GM10266 (cell line): ENCODE results near the gene AFTPH.
"Not testable (repeated sequence)": the region's sequence is repeated elsewhere in the genome, so short reads cannot be mapped to it uniquely, and the experiment has no call there.

Experiments used
- DNase-seq: peaks from one replicate; pipeline ENCODE4 v3.0.0; 2012; ENCODE audit errors: extremely low spot score
- CTCF ChIP-seq: IDR thresholded peaks from 2 replicates; pipeline ENCODE4 v1.5.1; 2012; ENCODE audit warnings: mild to moderate bottlenecking, low read depth; ENCODE audit not compliant: control insufficient read depth, insufficient read depth; ENCODE audit errors: missing control alignments

Gene AFTPH

GRCh38 chr2:64516651-64517510 is 7.2 kb upstream of the AFTPH start:
- no peak for DNase-seq
- no peak for TF ChIP-seq CTCF

GRCh38 chr2:64517511-64517884 is 6.6 kb upstream of the AFTPH start:
- DNase-seq = no peak
- no peak for TF ChIP-seq CTCF

GRCh38 chr2:64522843-64523428 is 1.2 kb upstream of the AFTPH start:
- peak; percentile 63 for DNase-seq

GRCh38 chr2:64524604-64525316 is 632 bp downstream of the AFTPH start:
- no peak for TF ChIP-seq CTCF
- DNase-seq = no peak

More at GRCh38 chr2:64522843-64523428, 1.2 kb upstream of the AFTPH start:
- peak; percentile 84 for TF ChIP-seq CTCF

GRCh38 chr2:64525317-64525613 is 1.1 kb downstream of the AFTPH start:
- peak; percentile 51 for DNase-seq
- TF ChIP-seq CTCF = no peak

- DNase-seq = no peak
- TF ChIP-seq CTCF = no peak
These were observed 1.9 kb downstream of the AFTPH start for GRCh38 chr2:64526034-64526433.

- not testable (repeated sequence) for DNase-seq
These were observed 6.8 kb downstream of the AFTPH start for GRCh38 chr2:64530946-64531345.
